ENCODE data around the gene PRPSAP1. TPM values are rescaled to one million over a fixed set of nuclear protein-coding genes. Genes with fewer than 3 reads are reported as not detected.

The PRPSAP1 gene
- polyA plus RNA-seq, 1 of the 3 experiments (the other 2 are of a cell fraction) = 118 TPM

DNA sequence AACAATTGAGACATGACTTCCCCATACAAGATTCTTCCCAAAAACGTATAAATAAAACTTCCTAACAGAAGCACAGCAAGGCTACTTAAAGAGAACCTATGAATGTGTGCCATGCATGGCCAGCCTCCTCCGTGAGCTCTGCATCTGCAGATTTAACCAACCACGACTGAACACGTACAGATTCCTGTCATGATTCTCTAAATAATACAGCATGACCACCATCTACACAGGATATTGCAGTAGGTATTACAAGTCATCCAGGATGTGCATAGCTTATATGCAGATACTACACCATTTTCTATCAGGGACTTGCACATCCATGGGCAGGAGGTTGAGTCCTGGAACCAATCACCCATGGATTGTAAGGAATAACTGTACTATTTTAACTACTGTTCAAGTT is 44.3 kb downstream of the PRPSAP1 start:
- Histone ChIP-seq H3K9ac (no peak overlapping the region), H2AFZ (ENCODE audit: low read depth) (no peak overlapping the region), H3K9me3 (no peaks in the 10 kb centered on the region), H3K36me3 (replicated peaks in 1 of 2; ENCODE audit: control insufficient read depth in 1 of 2, insufficient read depth in 2 of 2, low read length in 1 of 2) (peaks cover 32 to 48% of the 10 kb centered on the region in 2 experiments), H3K27ac (ENCODE audit: low read depth in 2 of 2, low read length in 1 of 2) (no peak overlapping the region), H3K27me3 (ENCODE audit: insufficient read depth) (no peaks in the 10 kb centered on the region), H3K4me3 (ENCODE audit: low read depth in 2 of 2, low read length in 1 of 2) (no peak overlapping the region), H3K4me1 (ENCODE audit: control insufficient read depth in 1 of 2, insufficient read depth in 2 of 2, low read depth in 1 of 2, low read length in 1 of 2) (no peaks in the 10 kb centered on the region), H3F3A (replicated peaks; ENCODE audit: insufficient read depth) (peaks cover 13% of the 10 kb centered on the region), H3K4me2 (no peak overlapping the region), H3K79me2 (ENCODE audit: insufficient read depth) (no peaks in the 10 kb centered on the region), H3K9me2 (no peaks in the 10 kb centered on the region), H4K20me1 (ENCODE audit: insufficient read depth) (no peaks in the 10 kb centered on the region)
- POLR2A ChIA-PET = interaction anchor here (0.7 to 1.1 kb wide), 2 partner anchors 45 to 89 kb away, joined by 3 read pairs; partner anchors contain the start of gene PRPSAP1
- WGBS (ENCODE audit: low lambda C conversion rate) = 92% methylated on average over 4 of the region's 4 CpGs
- CTCF ChIA-PET = interaction anchor here (0.6 to 15.8 kb wide), 10 partner anchors 8 to 196 kb away, joined by 3 to 348 read pairs (median 4); partner anchors contain the start of gene SPHK1
- TF ChIP-seq GABPA (IDR thresholded peaks at IDR 0.05; ENCODE audit: low read depth) (no peak), FOXM1 (IDR thresholded peaks at IDR 0.05; ENCODE audit: low read depth) (no peak), SIN3A (IDR thresholded peaks at IDR 0.05; ENCODE audit: borderline replicate concordance, low read depth, low read length) (no peak), RXRA (IDR thresholded peaks at IDR 0.05; ENCODE audit: borderline replicate concordance, low read depth) (no peak), GATA2 (CRISPR knock-in tag; IDR thresholded peaks at IDR 0.05) (no peak), EP300 (IDR thresholded peaks at IDR 0.05; ENCODE audit: borderline replicate concordance in 1 of 2, low read depth in 1 of 2, low read length in 1 of 2) (no peak), TAF1 (IDR thresholded peaks at IDR 0.05; ENCODE audit: borderline replicate concordance, low read depth, low read length) (no peak), MEF2A (IDR thresholded peaks at IDR 0.05; ENCODE audit: borderline replicate concordance, low read depth) (no peak), RCOR1 (IDR thresholded peaks at IDR 0.05; ENCODE audit: low read length) (no peak), POLR2AphosphoS5 (IDR thresholded peaks at IDR 0.05; ENCODE audit: low read depth, low read length) (no peak), TEAD4 (IDR thresholded peaks at IDR 0.05; ENCODE audit: borderline replicate concordance, insufficient read depth) (no peak), JUND (IDR thresholded peaks at IDR 0.05) (no peak), NFIC (IDR thresholded peaks at IDR 0.05; ENCODE audit: borderline replicate concordance) (no peak), CHD2 (IDR thresholded peaks at IDR 0.05; ENCODE audit: low read length, partially characterized antibody) (no peak), FOSL2 (IDR thresholded peaks at IDR 0.05; ENCODE audit: borderline replicate concordance, low read depth) (no peak), FOXJ3 (CRISPR knock-in tag; IDR thresholded peaks at IDR 0.05) (no peak)
- TF ChIP-seq, protein P1, sequence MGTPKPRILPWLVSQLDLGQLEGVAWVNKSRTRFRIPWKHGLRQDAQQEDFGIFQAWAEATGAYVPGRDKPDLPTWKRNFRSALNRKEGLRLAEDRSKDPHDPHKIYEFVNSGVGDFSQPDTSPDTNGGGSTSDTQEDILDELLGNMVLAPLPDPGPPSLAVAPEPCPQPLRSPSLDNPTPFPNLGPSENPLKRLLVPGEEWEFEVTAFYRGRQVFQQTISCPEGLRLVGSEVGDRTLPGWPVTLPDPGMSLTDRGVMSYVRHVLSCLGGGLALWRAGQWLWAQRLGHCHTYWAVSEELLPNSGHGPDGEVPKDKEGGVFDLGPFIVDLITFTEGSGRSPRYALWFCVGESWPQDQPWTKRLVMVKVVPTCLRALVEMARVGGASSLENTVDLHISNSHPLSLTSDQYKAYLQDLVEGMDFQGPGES (IDR thresholded peaks at IDR 0.05; ENCODE audit: low read depth, low read length) = no peak
- TF ChIP-seq, protein P2, sequence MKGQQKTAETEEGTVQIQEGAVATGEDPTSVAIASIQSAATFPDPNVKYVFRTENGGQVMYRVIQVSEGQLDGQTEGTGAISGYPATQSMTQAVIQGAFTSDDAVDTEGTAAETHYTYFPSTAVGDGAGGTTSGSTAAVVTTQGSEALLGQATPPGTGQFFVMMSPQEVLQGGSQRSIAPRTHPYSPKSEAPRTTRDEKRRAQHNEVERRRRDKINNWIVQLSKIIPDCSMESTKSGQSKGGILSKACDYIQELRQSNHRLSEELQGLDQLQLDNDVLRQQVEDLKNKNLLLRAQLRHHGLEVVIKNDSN (IDR thresholded peaks at IDR 0.05; ENCODE audit: borderline replicate concordance, low read depth) = no peak
- TF ChIP-seq, protein P3, sequence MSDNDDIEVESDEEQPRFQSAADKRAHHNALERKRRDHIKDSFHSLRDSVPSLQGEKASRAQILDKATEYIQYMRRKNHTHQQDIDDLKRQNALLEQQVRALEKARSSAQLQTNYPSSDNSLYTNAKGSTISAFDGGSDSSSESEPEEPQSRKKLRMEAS (IDR thresholded peaks at IDR 0.05; ENCODE audit: low read depth) = no peak
- TF ChIP-seq, protein P4, sequence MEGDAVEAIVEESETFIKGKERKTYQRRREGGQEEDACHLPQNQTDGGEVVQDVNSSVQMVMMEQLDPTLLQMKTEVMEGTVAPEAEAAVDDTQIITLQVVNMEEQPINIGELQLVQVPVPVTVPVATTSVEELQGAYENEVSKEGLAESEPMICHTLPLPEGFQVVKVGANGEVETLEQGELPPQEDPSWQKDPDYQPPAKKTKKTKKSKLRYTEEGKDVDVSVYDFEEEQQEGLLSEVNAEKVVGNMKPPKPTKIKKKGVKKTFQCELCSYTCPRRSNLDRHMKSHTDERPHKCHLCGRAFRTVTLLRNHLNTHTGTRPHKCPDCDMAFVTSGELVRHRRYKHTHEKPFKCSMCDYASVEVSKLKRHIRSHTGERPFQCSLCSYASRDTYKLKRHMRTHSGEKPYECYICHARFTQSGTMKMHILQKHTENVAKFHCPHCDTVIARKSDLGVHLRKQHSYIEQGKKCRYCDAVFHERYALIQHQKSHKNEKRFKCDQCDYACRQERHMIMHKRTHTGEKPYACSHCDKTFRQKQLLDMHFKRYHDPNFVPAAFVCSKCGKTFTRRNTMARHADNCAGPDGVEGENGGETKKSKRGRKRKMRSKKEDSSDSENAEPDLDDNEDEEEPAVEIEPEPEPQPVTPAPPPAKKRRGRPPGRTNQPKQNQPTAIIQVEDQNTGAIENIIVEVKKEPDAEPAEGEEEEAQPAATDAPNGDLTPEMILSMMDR (IDR thresholded peaks at IDR 0.05) = no peak
- no peak for DNase-seq

All from SK-N-SH (cell line).